ENCODE measurements around the gene GLIS1. TPM values are rescaled to one million over a fixed set of nuclear protein-coding genes. Genes with fewer than 3 reads are reported as not detected.

The GLIS1 gene
- polyA plus RNA-seq, 1 donor from 2014 or later: not detected

GRCh38 chr1:53603431-53603830 lies 135.5 kb downstream of the GLIS1 start:
- H2AFZ ChIP-seq (ENCODE audit: low read depth, low read length): no peak overlapping the region
- H4K20me1 ChIP-seq (ENCODE audit: insufficient read depth): no peaks in the 10 kb centered on the region
- TF ChIP-seq RAD21 (conservative IDR thresholded peaks at IDR 0.05): no peak
- no peak for TF ChIP-seq TAF1 (IDR thresholded peaks at IDR 0.05; ENCODE audit: low read depth)
- no peak for TF ChIP-seq MXI1 (conservative IDR thresholded peaks at IDR 0.05; ENCODE audit: poor library complexity, severe bottlenecking)
- H3K4me3 ChIP-seq (ENCODE audit: low read length): no peak overlapping the region
- H3K79me2 ChIP-seq (replicated peaks; ENCODE audit: insufficient read depth, low read length): no peaks in the 10 kb centered on the region
- no peaks in the 10 kb centered on the region for H3K9me3 ChIP-seq (ENCODE audit: low read length)
- no peaks in the 10 kb centered on the region for H3K36me3 ChIP-seq (ENCODE audit: insufficient read depth, low read length)
- H3K9me2 ChIP-seq (ENCODE audit: insufficient read depth, low read length): no peaks in the 10 kb centered on the region
- no peaks in the 10 kb centered on the region for H3F3A ChIP-seq (ENCODE audit: insufficient read depth, low read length, poor library complexity, severe bottlenecking)
- no peaks in the 10 kb centered on the region for H3K27me3 ChIP-seq (ENCODE audit: insufficient read depth, low read depth, low read length)
- H3K27ac ChIP-seq (ENCODE audit: low read length): no peak overlapping the region
- H3K9ac ChIP-seq (ENCODE audit: low read length): no peak overlapping the region
- H3K4me2 ChIP-seq (ENCODE audit: low read length): no peak overlapping the region

GRCh38 chr1:53601867-53602775 lies 136.8 kb downstream of the GLIS1 start:
- H3K79me2 ChIP-seq (replicated peaks; ENCODE audit: insufficient read depth, low read length): no peaks in the 10 kb centered on the region
- no peaks in the 10 kb centered on the region for H4K20me1 ChIP-seq (ENCODE audit: insufficient read depth)
- H3K4me2 ChIP-seq (ENCODE audit: low read length): no peak overlapping the region
- no peak overlapping the region for H3K9ac ChIP-seq (ENCODE audit: low read length)
- no peaks in the 10 kb centered on the region for H3F3A ChIP-seq (ENCODE audit: insufficient read depth, low read length, poor library complexity, severe bottlenecking)
- TF ChIP-seq RAD21 (conservative IDR thresholded peaks at IDR 0.05) (no peak), MXI1 (conservative IDR thresholded peaks at IDR 0.05; ENCODE audit: poor library complexity, severe bottlenecking) (no peak)
- H3K36me3 ChIP-seq (ENCODE audit: insufficient read depth, low read length): no peaks in the 10 kb centered on the region
- H3K4me3 ChIP-seq (ENCODE audit: low read length): no peak overlapping the region
- no peaks in the 10 kb centered on the region for H3K9me3 ChIP-seq (ENCODE audit: low read length)
- no peaks in the 10 kb centered on the region for H3K9me2 ChIP-seq (ENCODE audit: insufficient read depth, low read length)
- H2AFZ ChIP-seq (ENCODE audit: low read depth, low read length): no peak overlapping the region
- H3K27me3 ChIP-seq (ENCODE audit: insufficient read depth, low read depth, low read length): no peaks in the 10 kb centered on the region
- no peak overlapping the region for H3K27ac ChIP-seq (ENCODE audit: low read length)

GRCh38 chr1:53601031-53601745 lies 137.8 kb downstream of the GLIS1 start:
- Histone ChIP-seq H3K36me3 (ENCODE audit: insufficient read depth, low read length) (no peaks in the 10 kb centered on the region), H3F3A (ENCODE audit: insufficient read depth, low read length, poor library complexity, severe bottlenecking) (no peaks in the 10 kb centered on the region), H3K9ac (ENCODE audit: low read length) (no peak overlapping the region), H3K79me2 (replicated peaks; ENCODE audit: insufficient read depth, low read length) (no peaks in the 10 kb centered on the region), H3K9me3 (ENCODE audit: low read length) (no peaks in the 10 kb centered on the region), H4K20me1 (ENCODE audit: insufficient read depth) (no peaks in the 10 kb centered on the region), H2AFZ (ENCODE audit: low read depth, low read length) (no peak overlapping the region), H3K4me3 (ENCODE audit: low read length) (no peak overlapping the region), H3K4me2 (ENCODE audit: low read length) (no peak overlapping the region), H3K9me2 (ENCODE audit: insufficient read depth, low read length) (no peaks in the 10 kb centered on the region), H3K27ac (ENCODE audit: low read length) (no peak overlapping the region), H3K27me3 (ENCODE audit: insufficient read depth, low read depth, low read length) (no peaks in the 10 kb centered on the region)
- TF ChIP-seq REST (IDR thresholded peaks at IDR 0.05; ENCODE audit: borderline replicate concordance) (no peak), CTCF (IDR thresholded peaks at IDR 0.05; ENCODE audit: poor library complexity, severe bottlenecking) (no peak), POLR2AphosphoS5 (IDR thresholded peaks at IDR 0.05) (no peak), MXI1 (conservative IDR thresholded peaks at IDR 0.05; ENCODE audit: poor library complexity, severe bottlenecking) (no peak), EZH2 (IDR thresholded peaks at IDR 0.05; ENCODE audit: borderline replicate concordance, insufficient read depth, low read length, poor library complexity, severe bottlenecking) (no peak), RAD21 (conservative IDR thresholded peaks at IDR 0.05) (no peak), TAF1 (IDR thresholded peaks at IDR 0.05; ENCODE audit: low read depth) (no peak), EP300 (conservative IDR thresholded peaks at IDR 0.05; ENCODE audit: poor library complexity, severe bottlenecking) (no peak), SMC3 (conservative IDR thresholded peaks at IDR 0.05; ENCODE audit: poor library complexity) (no peak)

Data from neural cell (in vitro differentiated cells).